Measurements from ENCODE around the gene UBN2.

GRCh38 chr7:139341776-139342226, 110.8 kb downstream of the UBN2 start:
- TF ChIP-seq CTCF (IDR thresholded peaks at IDR 0.05) = no peak
- no peak for TF ChIP-seq POLR2A (IDR thresholded peaks at IDR 0.05)
